ENCODE results near the gene PVR.

The PVR gene

GRCh38 chr19:44644402-44645016, 799 bp downstream of the PVR start:
- H3K4me3 ChIP-seq (replicated peaks; ENCODE audit: insufficient read depth, low read length): peak overlapping the region; percentile 91
- no peaks in the 10 kb centered on the region for H3K27me3 ChIP-seq (ENCODE audit: insufficient read depth, poor library complexity, severe bottlenecking)
- peak overlapping the region; percentile 71 for H3K27ac ChIP-seq (replicated peaks)
- TF ChIP-seq GABPA (IDR thresholded peaks at IDR 0.05; ENCODE audit: low read depth) (no peak), POLR2AphosphoS5 (IDR thresholded peaks at IDR 0.05; ENCODE audit: low read depth) (no peak), CTCF (IDR thresholded peaks at IDR 0.05; ENCODE audit: insufficient read depth, low read length) (no peak), REST (IDR thresholded peaks at IDR 0.05; ENCODE audit: insufficient replicate concordance, low read depth) (peak; percentile 4), SPI1 (IDR thresholded peaks at IDR 0.05; ENCODE audit: borderline replicate concordance, low read depth) (no peak)
- no peak for DNase-seq (ENCODE audit: low read depth in 1 of 2, low spot score in 1 of 2)

GRCh38 chr19:44645407-44646048, 1.8 kb downstream of the PVR start:
- no peak for DNase-seq (ENCODE audit: low read depth in 1 of 2, low spot score in 1 of 2)
- Histone ChIP-seq H3K27me3 (ENCODE audit: insufficient read depth, poor library complexity, severe bottlenecking) (no peaks in the 10 kb centered on the region), H3K27ac (replicated peaks) (no peak overlapping the region), H3K4me3 (replicated peaks; ENCODE audit: insufficient read depth, low read length) (no peak overlapping the region)
- TF ChIP-seq GABPA (IDR thresholded peaks at IDR 0.05; ENCODE audit: low read depth) (no peak), CTCF (IDR thresholded peaks at IDR 0.05; ENCODE audit: insufficient read depth, low read length) (no peak)

- DNase-seq (ENCODE audit: low read depth in 1 of 2, low spot score in 1 of 2): no peak
- Histone ChIP-seq H3K27me3 (ENCODE audit: insufficient read depth, poor library complexity, severe bottlenecking) (no peaks in the 10 kb centered on the region), H3K27ac (replicated peaks) (no peak overlapping the region), H3K4me3 (replicated peaks; ENCODE audit: insufficient read depth, low read length) (no peak overlapping the region)
- no peak for TF ChIP-seq REST (IDR thresholded peaks at IDR 0.05; ENCODE audit: insufficient replicate concordance, low read depth)
- TF ChIP-seq CTCF (IDR thresholded peaks at IDR 0.05; ENCODE audit: insufficient read depth, low read length): no peak
- no peak for TF ChIP-seq GABPA (IDR thresholded peaks at IDR 0.05; ENCODE audit: low read depth)
- TF ChIP-seq SPI1 (IDR thresholded peaks at IDR 0.05; ENCODE audit: borderline replicate concordance, low read depth): no peak
- no peak for TF ChIP-seq POLR2AphosphoS5 (IDR thresholded peaks at IDR 0.05; ENCODE audit: low read depth)
Measured at GRCh38 chr19:44646049-44646416, 2.3 kb downstream of the PVR start.

GRCh38 chr19:44647144-44647543, 3.4 kb downstream of the PVR start:
- no peak for DNase-seq (ENCODE audit: low read depth in 1 of 2, low spot score in 1 of 2)
- Histone ChIP-seq H3K27ac (replicated peaks) (no peak overlapping the region), H3K27me3 (ENCODE audit: insufficient read depth, poor library complexity, severe bottlenecking) (no peaks in the 10 kb centered on the region), H3K4me3 (replicated peaks; ENCODE audit: insufficient read depth, low read length) (no peak overlapping the region)
- TF ChIP-seq REST (IDR thresholded peaks at IDR 0.05; ENCODE audit: insufficient replicate concordance, low read depth): no peak
- no peak for TF ChIP-seq SPI1 (IDR thresholded peaks at IDR 0.05; ENCODE audit: borderline replicate concordance, low read depth)
- no peak for TF ChIP-seq POLR2AphosphoS5 (IDR thresholded peaks at IDR 0.05; ENCODE audit: low read depth)
- no peak for TF ChIP-seq CTCF (IDR thresholded peaks at IDR 0.05; ENCODE audit: insufficient read depth, low read length)
- TF ChIP-seq GABPA (IDR thresholded peaks at IDR 0.05; ENCODE audit: low read depth): no peak
